Esophagus (tissue), 2 donors: ENCODE results near the gene HM13. TPM values are rescaled to one million over a fixed set of nuclear protein-coding genes. Genes with fewer than 3 reads are reported as not detected.
"Not testable (repeated sequence)": the region's sequence is repeated elsewhere in the genome, so short reads cannot be mapped to it uniquely, and the experiment has no call there.

Source experiments
- H3K27ac ChIP-seq, 2 donors: one replicate each; pipeline ENCODE4 v1.5.1; 2013; ENCODE audit warnings: low read depth in 2 of 2, mild to moderate bottlenecking in 2 of 2, inconsistent platforms in 1 of 2, low read length in 1 of 2, moderate library complexity in 1 of 2
- H3K27me3 ChIP-seq, 2 donors: one replicate each; pipeline ENCODE4 v1.6.1; 2013; ENCODE audit warnings: low read length in 2 of 2, control low read depth in 1 of 2, mild to moderate bottlenecking in 1 of 2; ENCODE audit not compliant: insufficient read depth in 2 of 2, control insufficient read depth in 1 of 2
- H3K36me3 ChIP-seq, 2 donors: one replicate each; pipeline ENCODE4 v1.6.1; 2013; ENCODE audit warnings: low read length in 1 of 2; ENCODE audit not compliant: control insufficient read depth in 2 of 2, insufficient read depth in 2 of 2
- H3K4me1 ChIP-seq, 2 donors: one replicate each; pipeline ENCODE4 v1.6.1; 2013; ENCODE audit warnings: low read length in 1 of 2; ENCODE audit not compliant: control insufficient read depth in 2 of 2, insufficient read depth in 2 of 2
- H3K4me3 ChIP-seq, 2 donors: one replicate each; pipeline ENCODE4 v1.5.1; 2013; ENCODE audit warnings: low read length in 2 of 2, mild to moderate bottlenecking in 2 of 2, low read depth in 1 of 2, moderate library complexity in 1 of 2
- H3K9me3 ChIP-seq, 2 donors: one replicate each; pipeline ENCODE4 v1.6.1; 2013; ENCODE audit warnings: mild to moderate bottlenecking in 2 of 2, low read depth in 1 of 2, low read length in 1 of 2, moderate library complexity in 1 of 2; ENCODE audit not compliant: control insufficient read depth in 2 of 2, insufficient read depth in 1 of 2
- WGBS, 2 donors: extraction: QIAGEN DNeasy Blood & Tissue Kit; methylation state at CpG; one replicate each; pipeline ENCODE4 v1.1.7; 2013; 5-methylcytosine and 5-hydroxymethylcytosine counted together
- polyA plus RNA-seq, 2 donors: library from polyadenylated mRNA; stranded (reverse); fragments of 200-250 nt; gene quantifications; one replicate each; pipeline ENCODE4 v1.2.3, GENCODE V29; 2013
- donor health status: healthy with polysubstance abuse.
- donor health status: Bipolar disorder and iron deficiency.

The HM13 gene
- polyA plus RNA-seq, 2 donors, result 167 to 272 TPM

GRCh38 chr20:31538326-31538725, 24.1 kb downstream of the HM13 start:
- Histone ChIP-seq H3K4me3 (no peak overlapping the region), H3K36me3 (peaks cover 17 to 41% of the 10 kb centered on the region in 2 donors), H3K4me1 (peaks cover 0 to 7% of the 10 kb centered on the region in 2 donors), H3K27me3 (no peaks in the 10 kb centered on the region), H3K27ac (peak overlapping the region in 1 of 2 donors; percentile 15), H3K9me3 (no peaks in the 10 kb centered on the region)
- 93 to 94% methylated on average over 4 of the region's 4 CpGs for WGBS, 2 donors

DNA sequence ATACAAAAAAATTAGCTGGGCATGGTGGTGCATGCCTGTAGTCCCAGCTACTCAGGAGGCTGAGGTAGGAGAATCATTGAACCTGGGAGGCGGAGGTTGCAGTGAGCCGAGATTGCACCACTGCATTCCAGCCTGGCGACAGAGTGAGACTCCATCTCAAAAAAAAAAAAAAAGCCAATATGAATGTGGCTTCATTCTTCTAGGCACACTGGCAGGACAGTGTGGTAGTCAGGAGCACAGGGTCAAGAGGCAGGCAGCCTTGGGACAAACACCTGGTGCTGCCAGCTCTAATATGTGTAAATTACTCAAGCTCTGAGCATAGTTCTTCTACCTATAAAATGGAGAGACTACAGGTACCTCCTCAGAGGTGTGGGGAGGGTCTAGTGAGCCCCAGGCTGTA, 25.4 kb downstream of the HM13 start:
- H3K4me1 ChIP-seq, result peaks cover 0 to 10% of the 10 kb centered on the region in 2 donors
- not testable (repeated sequence) for H3K4me3 ChIP-seq, H3K27me3 ChIP-seq, H3K27ac ChIP-seq, H3K9me3 ChIP-seq
- H3K36me3 ChIP-seq, result peaks cover 17 to 35% of the 10 kb centered on the region in 2 donors
- WGBS, 2 donors, result 88 to 90% methylated on average over 3 of the region's 3 CpGs

- Histone ChIP-seq H3K4me1 (peaks cover 0 to 10% of the 10 kb centered on the region in 2 donors), H3K27me3 (no peaks in the 10 kb centered on the region), H3K4me3 (no peak overlapping the region), H3K9me3 (no peaks in the 10 kb centered on the region), H3K27ac (no peak overlapping the region), H3K36me3 (peaks cover 17 to 33% of the 10 kb centered on the region in 2 donors)
- 89 to 92% methylated on average over 3 of the region's 3 CpGs for WGBS, 2 donors
These were observed 26.2 kb downstream of the HM13 start for GRCh38 chr20:31540406-31540805.

DNA sequence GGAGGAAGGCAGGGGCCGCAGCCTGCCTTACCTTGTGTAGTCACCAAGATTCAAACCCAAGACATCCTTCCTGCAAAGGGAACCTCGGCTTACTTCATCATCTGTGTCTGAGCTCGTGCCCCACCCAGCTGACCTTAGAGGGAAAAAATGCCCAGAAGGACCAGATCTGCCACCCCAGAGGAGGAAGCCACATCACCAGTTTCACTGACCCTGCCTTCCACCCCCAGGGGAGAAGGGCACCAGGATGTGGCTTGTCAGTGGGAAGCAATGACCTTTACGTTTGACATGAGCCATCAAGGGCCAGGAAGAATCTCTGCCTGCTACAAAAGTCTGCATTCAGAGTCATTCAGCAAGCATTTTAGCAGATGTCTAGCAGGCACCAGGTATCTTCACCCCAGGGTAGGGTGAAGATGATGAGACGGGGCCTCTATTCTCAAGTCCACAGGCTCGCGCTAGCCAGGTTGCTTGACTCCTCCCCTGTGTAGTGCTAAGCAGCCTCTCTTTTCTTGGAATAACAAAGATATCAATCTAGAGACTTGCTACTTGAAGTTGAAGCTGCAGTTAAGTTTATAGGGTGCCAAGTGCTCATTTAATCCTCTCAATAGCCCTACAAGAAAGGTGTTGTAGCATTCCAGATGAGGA, 28.1 kb downstream of the HM13 start:
- H3K4me3 ChIP-seq, result no peak overlapping the region
- no peaks in the 10 kb centered on the region for H3K9me3 ChIP-seq
- WGBS, 2 donors, result 64 to 80% methylated on average over 7 of the region's 7 CpGs
- peaks cover 2 to 11% of the 10 kb centered on the region in 2 donors for H3K4me1 ChIP-seq
- H3K36me3 ChIP-seq, result peaks cover 17 to 21% of the 10 kb centered on the region in 2 donors
- no peaks in the 10 kb centered on the region for H3K27me3 ChIP-seq
- H3K27ac ChIP-seq, result peak overlapping the region; percentile 57 to 85

- Histone ChIP-seq H3K4me1 (peaks cover 2 to 8% of the 10 kb centered on the region in 2 donors), H3K27me3 (no peaks in the 10 kb centered on the region), H3K9me3 (no peaks in the 10 kb centered on the region), H3K36me3 (peaks cover 14 to 15% of the 10 kb centered on the region in 2 donors), H3K27ac (peak overlapping the region; percentile 37 to 85), H3K4me3 (no peak overlapping the region)
- WGBS, 2 donors, result 95 to 98% methylated on average over 8 of the region's 8 CpGs
These were observed 28.7 kb downstream of the HM13 start for GRCh38 chr20:31542963-31543362.

GRCh38 chr20:31543966-31544598, 29.8 kb downstream of the HM13 start:
- WGBS, 2 donors, result 45 to 52% methylated on average over 1 of the region's 1 CpG
- Histone ChIP-seq H3K9me3 (no peaks in the 10 kb centered on the region), H3K4me1 (peaks cover 2 to 10% of the 10 kb centered on the region in 2 donors), H3K27me3 (no peaks in the 10 kb centered on the region), H3K4me3 (no peak overlapping the region), H3K36me3 (peaks cover 4 to 16% of the 10 kb centered on the region in 2 donors), H3K27ac (peak overlapping the region; percentile 73 to 76)

- H3K4me1 ChIP-seq, result peaks cover 2 to 10% of the 10 kb centered on the region in 2 donors
- peaks cover 8 to 22% of the 10 kb centered on the region in 2 donors for H3K36me3 ChIP-seq
- peak overlapping the region; percentile 73 to 76 for H3K27ac ChIP-seq
- 76 to 78% methylated on average over 2 of the region's 2 CpGs for WGBS, 2 donors
- H3K27me3 ChIP-seq, result no peaks in the 10 kb centered on the region
- H3K9me3 ChIP-seq, result no peaks in the 10 kb centered on the region
- H3K4me3 ChIP-seq, result no peak overlapping the region
These were observed 30.4 kb downstream of the HM13 start for GRCh38 chr20:31544600-31544999.

GRCh38 chr20:31545621-31546040, 31.4 kb downstream of the HM13 start:
- H3K4me1 ChIP-seq, H3K27me3 ChIP-seq, H3K4me3 ChIP-seq, H3K9me3 ChIP-seq: not testable (repeated sequence)
- Histone ChIP-seq H3K36me3 (peaks cover 11 to 22% of the 10 kb centered on the region in 2 donors), H3K27ac (peak overlapping the region; percentile 66 to 73)
- 68 to 71% methylated on average over 5 of the region's 5 CpGs for WGBS, 2 donors

- H3K4me1 ChIP-seq, result peaks cover 2 to 9% of the 10 kb centered on the region in 2 donors
- H3K9me3 ChIP-seq, result no peaks in the 10 kb centered on the region
- peak overlapping the region; percentile 73 to 87 for H3K27ac ChIP-seq
- H3K36me3 ChIP-seq, result peaks cover 19 to 28% of the 10 kb centered on the region in 2 donors
- WGBS, 2 donors, result 50 to 51% methylated on average over 36 of the region's 36 CpGs
- peak overlapping the region; percentile 50 for H3K4me3 ChIP-seq
- H3K27me3 ChIP-seq, result no peaks in the 10 kb centered on the region
These were observed 32.9 kb downstream of the HM13 start for GRCh38 chr20:31547017-31547675.
